ENCODE results near the gene CD53. TPM values are rescaled to one million over a fixed set of nuclear protein-coding genes. Genes with fewer than 3 reads are reported as not detected.

CD53 gene
- total and polyA plus RNA-seq, 3 experiments from 2014 or later = 190 to 1,104 (median 194) TPM

GRCh38 chr1:110890474-110891196 is 17.7 kb downstream of the CD53 start:
- Mint-ChIP-seq H3K4me1 (peaks cover 91 to 100% (median 99%) of the 10 kb centered on the region in 3 donors), H3K4me3 (peak overlapping the region; percentile 9 to 67 (median 27)), H3K9me3 (no peaks in the 10 kb centered on the region), H3K27me3 (no peaks in the 10 kb centered on the region), H3K36me3 (peaks cover 17 to 78% (median 36%) of the 10 kb centered on the region in 3 donors), H3K27ac (peak overlapping the region; percentile 50 to 93 (median 82))
- H3K4me1 ChIP-seq (ENCODE audit: insufficient read depth, low read length) = peaks cover 86% of the 10 kb centered on the region
- ChIA-PET POLR2A (interaction anchor here (1.3 kb wide), 1 partner anchor 15 kb away, joined by 5 read pairs; no protein-coding TSS in a partner anchor), CTCF (interaction anchor here (1.1 to 1.9 kb wide), 5 partner anchors 12 to 110 kb away, joined by 3 to 5 read pairs (median 3); partner anchors contain the start of gene CD53)
- no peaks in the 10 kb centered on the region for H3K27me3 ChIP-seq (ENCODE audit: insufficient read depth, low read length, poor library complexity, severe bottlenecking)
- peak overlapping the region; percentile 64 for H3K27ac ChIP-seq (ENCODE audit: low read depth, low read length)
- DNase-seq = no peak
- H3K4me3 ChIP-seq (ENCODE audit: low read length) = no peak overlapping the region
- H3K36me3 ChIP-seq (ENCODE audit: insufficient read depth, low read length) = peaks cover 37% of the 10 kb centered on the region
- no peaks in the 10 kb centered on the region for H3K9me3 ChIP-seq (ENCODE audit: low read length)

GRCh38 chr1:110893908-110894490 is 21.1 kb downstream of the CD53 start:
- Mint-ChIP-seq H3K36me3 (peaks cover 20 to 88% (median 52%) of the 10 kb centered on the region in 3 donors), H3K27ac (peak overlapping the region; percentile 67 to 92 (median 88)), H3K9me3 (no peaks in the 10 kb centered on the region), H3K27me3 (no peaks in the 10 kb centered on the region), H3K4me3 (peak overlapping the region in 6 of 7 donors; percentile 14 to 75 (median 46)), H3K4me1 (peaks cover 91 to 100% (median 99%) of the 10 kb centered on the region in 3 donors)
- H3K4me3 ChIP-seq (ENCODE audit: low read length) = no peak overlapping the region
- H3K27me3 ChIP-seq (ENCODE audit: insufficient read depth, low read length, poor library complexity, severe bottlenecking) = no peaks in the 10 kb centered on the region
- DNase-seq = no peak
- H3K9me3 ChIP-seq (ENCODE audit: low read length) = no peaks in the 10 kb centered on the region
- H3K4me1 ChIP-seq (ENCODE audit: insufficient read depth, low read length) = peaks cover 84% of the 10 kb centered on the region
- POLR2A ChIA-PET = no interaction called here
- no peak overlapping the region for H3K27ac ChIP-seq (ENCODE audit: low read depth, low read length)
- peaks cover 60% of the 10 kb centered on the region for H3K36me3 ChIP-seq (ENCODE audit: insufficient read depth, low read length)
- CTCF ChIA-PET = no interaction called here

- POLR2A ChIA-PET = no interaction called here
- peaks cover 68% of the 10 kb centered on the region for H3K4me1 ChIP-seq (ENCODE audit: insufficient read depth, low read length)
These were observed 23.1 kb downstream of the CD53 start for GRCh38 chr1:110896090-110896489.

GRCh38 chr1:110897681-110898080 is 24.7 kb downstream of the CD53 start:
- peak overlapping the region; percentile 75 to 99 (median 93) for H3K27ac Mint-ChIP-seq
- ChIA-PET POLR2A (interaction anchor here (0.7 to 1.0 kb wide), 2 partner anchors 9 to 24 kb away, joined by 3 to 8 read pairs; no protein-coding TSS in a partner anchor), CTCF (interaction anchor here (0.9 kb wide), 1 partner anchor 95 kb away, joined by 3 read pairs; no protein-coding TSS in a partner anchor)
- peaks cover 0 to 3% (median 0%) of the 10 kb centered on the region in 5 donors for H3K9me3 Mint-ChIP-seq
- no peak overlapping the region for H3K27ac ChIP-seq (ENCODE audit: low read depth, low read length)
- DNase-seq = peak in 2 of 5 donors; percentile 26 to 47
- H3K36me3 Mint-ChIP-seq = peaks cover 28 to 92% (median 50%) of the 10 kb centered on the region in 3 donors
- peaks cover 53% of the 10 kb centered on the region for H3K4me1 ChIP-seq (ENCODE audit: insufficient read depth, low read length)
- H3K27me3 Mint-ChIP-seq = no peaks in the 10 kb centered on the region
- H3K36me3 ChIP-seq (ENCODE audit: insufficient read depth, low read length) = peaks cover 61% of the 10 kb centered on the region
- H3K4me3 ChIP-seq (ENCODE audit: low read length) = no peak overlapping the region
- H3K4me3 Mint-ChIP-seq = peak overlapping the region in 3 of 7 donors; percentile 2 to 38 (median 2)
- H3K9me3 ChIP-seq (ENCODE audit: low read length) = no peaks in the 10 kb centered on the region
- no peaks in the 10 kb centered on the region for H3K27me3 ChIP-seq (ENCODE audit: insufficient read depth, low read length, poor library complexity, severe bottlenecking)
- H3K4me1 Mint-ChIP-seq = peaks cover 66 to 85% (median 77%) of the 10 kb centered on the region in 3 donors

More at GRCh38 chr1:110896090-110896489, 23.1 kb downstream of the CD53 start:
- Mint-ChIP-seq H3K27ac (peak overlapping the region; percentile 91 to 99 (median 93)), H3K27me3 (no peaks in the 10 kb centered on the region), H3K4me1 (peaks cover 79 to 90% (median 85%) of the 10 kb centered on the region in 3 donors), H3K36me3 (peaks cover 24 to 95% (median 57%) of the 10 kb centered on the region in 3 donors), H3K4me3 (peak overlapping the region; percentile 18 to 72 (median 48)), H3K9me3 (no peaks in the 10 kb centered on the region)
- CTCF ChIA-PET = no interaction called here
- H3K27me3 ChIP-seq (ENCODE audit: insufficient read depth, low read length, poor library complexity, severe bottlenecking) = no peaks in the 10 kb centered on the region
- H3K9me3 ChIP-seq (ENCODE audit: low read length) = no peaks in the 10 kb centered on the region
- H3K36me3 ChIP-seq (ENCODE audit: insufficient read depth, low read length) = peaks cover 71% of the 10 kb centered on the region
- H3K4me3 ChIP-seq (ENCODE audit: low read length) = no peak overlapping the region
- DNase-seq = peak in 2 of 5 donors; percentile 58 to 67
- H3K27ac ChIP-seq (ENCODE audit: low read depth, low read length) = peak overlapping the region; percentile 2

GRCh38 chr1:110898734-110899457 is 25.9 kb downstream of the CD53 start:
- peaks cover 40% of the 10 kb centered on the region for H3K4me1 ChIP-seq (ENCODE audit: insufficient read depth, low read length)
- H3K27me3 Mint-ChIP-seq = no peaks in the 10 kb centered on the region

GRCh38 chr1:110899458-110899843 is 26.5 kb downstream of the CD53 start:
- H3K36me3 ChIP-seq (ENCODE audit: insufficient read depth, low read length) = peaks cover 44% of the 10 kb centered on the region
- peak overlapping the region in 1 of 7 donors; percentile 19 for H3K4me3 Mint-ChIP-seq
- H3K4me3 ChIP-seq (ENCODE audit: low read length) = no peak overlapping the region
- H3K4me1 Mint-ChIP-seq = peaks cover 59 to 81% (median 66%) of the 10 kb centered on the region in 3 donors
- H3K4me1 ChIP-seq (ENCODE audit: insufficient read depth, low read length) = peaks cover 35% of the 10 kb centered on the region
- H3K27ac Mint-ChIP-seq = peak overlapping the region; percentile 62 to 93 (median 84)
- peaks cover 0 to 4% (median 3%) of the 10 kb centered on the region in 5 donors for H3K9me3 Mint-ChIP-seq
- no peaks in the 10 kb centered on the region for H3K27me3 Mint-ChIP-seq
- no peaks in the 10 kb centered on the region for H3K9me3 ChIP-seq (ENCODE audit: low read length)
- H3K27ac ChIP-seq (ENCODE audit: low read depth, low read length) = no peak overlapping the region
- no peak for DNase-seq
- no peaks in the 10 kb centered on the region for H3K27me3 ChIP-seq (ENCODE audit: insufficient read depth, low read length, poor library complexity, severe bottlenecking)
- ChIA-PET CTCF (no interaction called here), POLR2A (no interaction called here)
- peaks cover 27 to 82% (median 35%) of the 10 kb centered on the region in 3 donors for H3K36me3 Mint-ChIP-seq

More at GRCh38 chr1:110898734-110899457, 25.9 kb downstream of the CD53 start:
- Mint-ChIP-seq H3K4me3 (peak overlapping the region in 5 of 7 donors; percentile 2 to 52 (median 10)), H3K27ac (peak overlapping the region; percentile 62 to 93 (median 84)), H3K4me1 (peaks cover 60 to 81% (median 71%) of the 10 kb centered on the region in 3 donors), H3K36me3 (peaks cover 28 to 87% (median 41%) of the 10 kb centered on the region in 3 donors), H3K9me3 (peaks cover 0 to 3% (median 2%) of the 10 kb centered on the region in 5 donors)
- H3K4me3 ChIP-seq (ENCODE audit: low read length) = no peak overlapping the region
- H3K27ac ChIP-seq (ENCODE audit: low read depth, low read length) = no peak overlapping the region
- DNase-seq = no peak
- H3K9me3 ChIP-seq (ENCODE audit: low read length) = no peaks in the 10 kb centered on the region
- H3K36me3 ChIP-seq (ENCODE audit: insufficient read depth, low read length) = peaks cover 50% of the 10 kb centered on the region
- ChIA-PET POLR2A (no interaction called here), CTCF (interaction anchor here (0.7 kb wide), 1 partner anchor 15 kb away, joined by 3 read pairs; no protein-coding TSS in a partner anchor)
- no peaks in the 10 kb centered on the region for H3K27me3 ChIP-seq (ENCODE audit: insufficient read depth, low read length, poor library complexity, severe bottlenecking)

- ChIA-PET CTCF (no interaction called here), POLR2A (interaction anchor here (1.4 kb wide), 1 partner anchor 27 kb away, joined by 3 read pairs; no protein-coding TSS in a partner anchor)
- peaks cover 14% of the 10 kb centered on the region for H3K36me3 ChIP-seq (ENCODE audit: insufficient read depth, low read length)
- no peaks in the 10 kb centered on the region for H3K27me3 Mint-ChIP-seq
- peaks cover 17 to 49% (median 17%) of the 10 kb centered on the region in 3 donors for H3K36me3 Mint-ChIP-seq
- H3K4me1 Mint-ChIP-seq = peaks cover 41 to 66% (median 44%) of the 10 kb centered on the region in 3 donors
- no peak overlapping the region for H3K4me3 ChIP-seq (ENCODE audit: low read length)
- peak overlapping the region in 7 of 8 donors; percentile 22 to 86 (median 55) for H3K27ac Mint-ChIP-seq
- H3K4me3 Mint-ChIP-seq = no peak overlapping the region
- peaks cover 7% of the 10 kb centered on the region for H3K4me1 ChIP-seq (ENCODE audit: insufficient read depth, low read length)
- H3K27me3 ChIP-seq (ENCODE audit: insufficient read depth, low read length, poor library complexity, severe bottlenecking) = no peaks in the 10 kb centered on the region
- H3K27ac ChIP-seq (ENCODE audit: low read depth, low read length) = no peak overlapping the region
- peaks cover 6 to 22% (median 19%) of the 10 kb centered on the region in 5 donors for H3K9me3 Mint-ChIP-seq
- no peaks in the 10 kb centered on the region for H3K9me3 ChIP-seq (ENCODE audit: low read length)
- DNase-seq = no peak
These were observed 30.0 kb downstream of the CD53 start for GRCh38 chr1:110902820-110903463.
